Superior temporal gyrus (tissue), 1 donor: ENCODE measurements around the gene C1QTNF6.
"Not testable (repeated sequence)": the region's sequence is repeated elsewhere in the genome, so short reads cannot be mapped to it uniquely, and the experiment has no call there.

Experiments
- DNase-seq: peaks from one replicate; pipeline ENCODE4 v3.0.0-alpha.2; 2016; ENCODE audit errors: extremely low spot score

C1QTNF6 gene

DNA sequence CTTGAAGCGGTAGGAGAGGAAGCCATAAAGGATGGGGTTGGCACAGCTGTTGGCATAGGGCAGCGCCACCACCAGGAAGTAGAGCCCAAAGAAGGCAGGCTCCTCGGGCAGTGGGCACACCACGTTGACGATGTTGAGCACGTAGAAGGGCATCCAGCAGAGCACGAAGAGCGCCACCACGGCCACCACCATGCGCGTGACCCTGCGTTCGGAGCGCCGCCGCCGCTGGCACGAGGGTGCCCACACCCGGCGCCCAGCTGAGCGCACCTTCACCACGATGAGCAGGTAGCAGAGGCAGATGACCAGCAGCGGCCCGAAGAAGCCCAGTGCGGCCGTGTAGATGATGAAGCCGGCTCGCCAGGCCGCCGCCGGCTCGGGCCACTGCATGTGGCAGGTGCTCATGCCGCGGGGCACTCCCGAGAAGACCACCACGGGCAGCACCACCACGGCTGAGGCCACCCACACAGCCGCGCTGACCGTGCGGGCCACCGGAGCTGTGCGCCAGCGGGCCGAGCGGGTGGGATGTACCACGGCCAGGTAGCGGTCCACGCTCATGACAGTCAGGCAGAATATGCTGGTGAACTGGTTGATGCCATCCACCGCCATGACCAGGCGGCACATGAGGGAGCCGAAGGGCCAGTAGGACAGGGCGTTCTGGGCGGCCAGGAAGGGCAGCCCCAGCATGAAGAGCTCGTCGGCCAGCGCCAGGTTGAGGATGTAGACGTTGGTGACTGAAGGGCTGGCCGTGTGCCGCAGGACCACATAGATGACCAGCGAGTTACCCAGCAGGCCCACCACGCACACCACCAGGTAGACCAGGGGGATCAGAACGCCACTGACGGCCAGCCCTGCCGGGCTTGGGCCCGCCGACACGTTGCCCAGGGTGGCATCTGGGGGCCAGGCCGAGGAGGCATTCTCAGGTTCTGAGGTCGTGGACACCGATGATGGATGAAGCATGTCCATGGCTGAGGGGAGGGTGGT lies 19.1 kb upstream of the C1QTNF6 start:
- no peak for DNase-seq

DNA sequence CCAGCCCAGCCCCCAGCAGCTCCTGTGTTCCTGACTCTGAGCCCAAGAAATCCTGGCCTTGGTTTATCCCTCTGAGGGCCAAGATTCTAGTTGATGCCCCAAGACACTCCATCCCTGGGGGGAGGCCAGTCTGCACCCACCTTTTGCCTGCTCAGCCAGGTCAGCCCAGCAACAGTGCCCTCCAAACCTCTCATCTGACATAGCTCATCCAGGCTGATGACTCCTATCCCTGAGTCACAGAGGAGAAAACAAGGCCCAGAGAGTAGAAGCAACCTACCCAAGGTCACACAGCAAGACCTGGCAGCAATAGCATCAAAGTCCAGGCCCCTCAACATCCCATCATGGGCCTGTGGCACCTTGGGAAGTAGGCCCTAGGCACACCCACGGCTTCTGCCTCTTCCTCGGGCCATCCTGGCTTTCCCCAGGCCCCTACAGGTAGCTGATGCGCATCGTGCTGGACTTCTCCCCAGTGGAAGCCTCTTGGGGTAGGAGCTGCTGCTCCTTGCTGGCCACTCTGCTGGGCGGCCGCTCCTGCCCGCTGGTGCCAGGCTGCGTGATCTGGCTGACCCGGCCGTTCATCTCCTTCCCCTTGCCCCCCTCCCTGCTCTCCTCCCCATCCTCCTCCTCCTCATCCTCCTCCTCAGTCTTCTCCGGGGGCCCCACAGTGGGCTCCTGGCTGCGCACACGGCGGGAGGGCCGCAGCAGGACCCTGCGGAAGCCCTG lies 18.2 kb upstream of the C1QTNF6 start:
- DNase-seq: no peak

- no peak for DNase-seq
Measured at GRCh38 chr22:37205046-37205445, 17.0 kb upstream of the C1QTNF6 start.

- DNase-seq: no peak
Measured at GRCh38 chr22:37204045-37204655, 16.1 kb upstream of the C1QTNF6 start.

DNA sequence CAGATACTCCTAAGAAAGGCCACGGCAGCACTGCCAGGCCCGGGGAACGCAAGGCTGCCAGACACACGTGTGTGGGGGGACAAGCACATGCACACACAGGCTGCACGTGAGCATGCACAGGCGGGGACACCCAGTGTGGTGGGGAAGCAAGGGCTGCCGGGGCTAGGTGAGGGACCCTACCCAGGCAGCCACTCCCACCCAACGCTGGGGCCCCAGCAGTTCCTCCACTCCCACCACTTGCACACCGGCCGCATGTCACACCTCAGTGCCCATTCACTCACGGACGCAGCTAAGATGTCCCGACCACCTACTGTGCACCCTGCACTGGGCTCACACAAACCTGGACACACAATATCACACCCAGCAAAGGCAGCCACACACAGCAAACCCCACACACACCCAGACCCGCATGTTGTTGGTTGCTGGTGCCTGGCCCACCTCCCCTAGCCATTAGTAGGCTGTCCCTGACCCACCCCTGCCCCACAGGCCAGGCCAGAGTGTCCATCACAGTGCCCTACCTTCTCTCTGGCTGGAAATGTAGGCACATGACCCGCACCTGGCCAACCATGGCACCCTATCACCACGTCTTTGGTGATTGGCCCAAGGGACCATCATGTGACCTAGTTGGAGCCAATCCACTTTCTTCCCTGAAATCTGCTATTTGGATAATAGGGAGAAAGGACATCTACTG lies 15.5 kb upstream of the C1QTNF6 start:
- DNase-seq: no peak

GRCh38 chr22:37202716-37203115 lies 14.7 kb upstream of the C1QTNF6 start:
- DNase-seq: no peak

- DNase-seq: no peak
Measured at GRCh38 chr22:37202001-37202555, 14.0 kb upstream of the C1QTNF6 start.

DNA sequence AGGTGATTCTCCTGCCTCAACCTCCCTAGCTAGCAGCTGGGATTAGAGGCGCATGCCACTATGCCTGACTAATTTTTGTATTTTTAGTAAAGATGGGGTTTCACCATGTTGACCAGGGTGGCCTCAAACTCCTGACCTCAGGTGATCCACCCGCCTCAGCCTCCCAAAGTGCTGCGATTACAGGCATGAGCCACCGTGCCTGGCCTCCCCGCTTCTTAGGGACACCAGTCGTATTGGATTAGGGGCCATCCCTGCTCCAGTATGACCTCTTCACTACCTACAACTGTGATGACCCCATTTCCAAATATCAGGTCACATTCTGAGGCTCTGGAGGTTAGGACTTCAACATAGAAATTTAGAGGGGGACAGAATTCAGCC lies 13.4 kb upstream of the C1QTNF6 start:
- DNase-seq: not testable (repeated sequence)

DNA sequence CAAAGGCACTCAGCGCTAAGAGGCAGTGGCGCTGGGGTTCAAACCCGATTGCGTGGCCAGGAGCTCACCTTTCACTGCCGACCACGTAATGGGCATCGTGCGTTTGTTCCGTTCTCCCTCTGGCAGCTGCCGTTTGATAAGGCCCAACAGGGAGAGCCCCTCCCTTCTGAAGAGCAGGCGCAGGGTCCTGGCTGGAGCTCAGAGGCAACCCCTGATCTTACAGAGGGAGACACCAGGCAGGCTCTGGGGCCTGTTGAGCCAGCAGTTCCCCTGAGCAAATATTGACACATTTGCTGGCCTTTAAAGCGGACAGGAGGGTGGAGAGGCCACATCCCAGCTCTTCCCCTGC lies 11.7 kb upstream of the C1QTNF6 start:
- DNase-seq: no peak

- peak; percentile 98 for DNase-seq
Measured at GRCh38 chr22:37199103-37199759, 11.2 kb upstream of the C1QTNF6 start.

DNA sequence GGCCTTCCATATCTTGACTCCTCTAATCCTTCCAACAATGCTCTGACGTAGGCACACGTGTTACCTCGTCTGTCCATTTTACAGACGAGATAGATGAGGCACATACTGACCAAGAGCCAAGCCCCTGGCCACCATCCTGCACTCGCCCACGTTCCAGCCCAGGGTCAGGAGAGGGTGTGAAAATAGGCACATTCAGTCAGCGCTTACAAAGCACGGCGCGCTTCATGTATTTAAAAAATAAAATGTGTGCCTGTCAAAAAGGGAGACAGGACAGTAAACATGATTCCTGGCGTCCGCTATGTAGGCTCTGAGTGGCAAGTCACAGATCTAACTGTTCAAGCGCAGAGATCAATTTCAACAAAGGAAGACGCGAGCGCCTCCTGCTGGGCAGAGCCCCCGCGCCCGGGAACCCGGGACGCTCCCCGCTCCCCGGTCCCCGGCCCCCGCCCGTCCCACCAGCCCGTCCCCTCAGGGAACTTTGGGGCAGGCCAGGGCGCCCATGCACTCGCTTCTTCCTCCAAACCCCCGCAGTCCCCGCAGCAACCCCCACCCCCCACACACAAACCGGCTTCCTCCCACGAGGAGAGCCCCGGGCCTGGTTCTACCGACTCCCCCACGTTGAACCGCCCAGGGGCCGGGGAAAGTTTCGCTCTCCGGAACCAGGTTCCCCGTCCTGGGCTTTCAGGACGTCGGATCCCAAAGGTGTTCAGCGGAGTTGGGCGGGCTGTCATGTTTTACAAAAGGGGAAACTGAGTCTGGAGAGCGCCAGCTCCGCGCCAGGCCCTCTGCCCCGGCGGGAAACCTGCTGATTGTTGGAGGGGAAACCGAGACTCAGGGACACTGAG lies 10.4 kb upstream of the C1QTNF6 start:
- peak; percentile 91 for DNase-seq

DNA sequence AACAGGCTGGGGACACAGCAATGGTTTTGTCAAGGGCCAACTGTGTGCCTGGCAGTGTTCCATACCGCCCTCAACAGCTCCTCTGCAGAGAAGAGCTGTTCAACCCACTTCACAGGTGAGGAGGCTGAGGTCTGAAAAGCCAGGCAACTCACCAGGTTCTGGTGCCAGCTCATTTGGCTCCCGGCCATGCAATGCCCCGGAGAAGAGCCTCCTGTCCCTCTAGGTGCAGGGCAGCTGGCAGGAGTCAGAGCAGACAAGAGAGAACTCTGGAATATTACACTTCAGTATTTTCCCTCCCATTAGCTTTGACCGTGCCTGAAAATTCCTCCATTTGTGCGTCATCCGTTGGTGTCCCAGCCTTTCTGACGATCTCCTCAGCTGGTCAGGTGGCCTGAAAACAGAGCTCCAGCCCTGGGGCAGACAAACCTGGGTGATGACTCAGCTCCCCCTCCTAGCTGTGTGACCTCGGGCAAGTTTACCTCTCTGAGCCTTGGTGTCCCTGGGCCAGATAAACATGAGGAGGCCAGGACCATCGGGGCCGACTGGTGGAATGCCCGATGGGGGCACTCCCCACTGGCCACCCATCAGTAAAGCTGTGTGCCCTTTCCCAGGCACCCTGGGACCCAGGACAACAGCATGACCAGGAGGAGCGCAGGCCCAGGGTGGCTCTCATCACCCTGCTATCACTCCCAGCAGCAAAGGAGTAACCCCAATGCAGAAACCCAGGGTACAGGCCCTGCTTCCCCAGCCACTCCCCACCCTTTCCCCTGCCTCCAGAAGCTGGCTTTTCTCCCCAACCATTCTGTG lies 9.6 kb upstream of the C1QTNF6 start:
- no peak for DNase-seq

DNA sequence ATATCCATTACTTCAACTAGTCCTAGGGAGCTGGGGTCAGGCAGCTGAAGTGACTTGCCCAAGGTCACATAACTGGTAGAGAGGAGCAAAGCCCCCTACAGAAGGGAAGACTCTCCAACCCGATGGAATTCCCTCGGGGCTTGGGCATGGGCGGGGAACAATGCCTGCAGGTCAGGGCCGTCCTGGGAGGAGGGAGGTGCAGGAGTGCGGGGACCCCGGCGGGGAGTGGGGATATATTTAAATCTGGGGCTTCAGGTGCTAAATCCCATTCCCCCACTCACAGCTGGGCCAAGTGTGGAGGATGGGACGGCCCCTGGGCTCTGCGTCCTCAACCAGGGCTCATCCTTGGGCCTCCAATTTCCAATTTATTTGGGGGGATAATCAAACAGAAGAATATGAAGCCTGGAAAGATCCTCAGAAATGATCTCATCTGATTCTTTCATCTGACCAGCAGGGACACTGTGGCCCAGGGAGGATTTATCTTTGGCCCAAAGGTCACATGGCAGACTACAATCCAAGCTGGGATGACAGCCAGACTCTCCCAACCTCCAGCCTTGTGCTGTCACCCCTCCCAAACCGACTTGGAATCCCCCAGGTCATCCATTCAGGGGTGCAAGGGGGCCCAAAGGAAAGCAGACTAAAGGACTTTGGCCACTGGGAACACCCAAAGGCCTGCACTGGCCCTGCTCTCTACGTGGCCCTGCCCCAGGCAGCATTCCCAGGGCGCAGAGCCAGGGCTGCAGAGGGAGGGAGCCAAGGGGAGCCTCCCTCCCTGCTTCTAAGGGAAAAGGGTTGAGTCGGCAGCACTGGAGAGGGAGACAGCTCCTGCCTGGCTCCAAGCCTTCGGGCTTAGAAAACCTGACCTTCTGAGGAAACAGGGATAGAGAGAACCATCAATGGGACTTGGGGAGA lies 8.7 kb upstream of the C1QTNF6 start:
- peak; percentile 59 for DNase-seq

DNA sequence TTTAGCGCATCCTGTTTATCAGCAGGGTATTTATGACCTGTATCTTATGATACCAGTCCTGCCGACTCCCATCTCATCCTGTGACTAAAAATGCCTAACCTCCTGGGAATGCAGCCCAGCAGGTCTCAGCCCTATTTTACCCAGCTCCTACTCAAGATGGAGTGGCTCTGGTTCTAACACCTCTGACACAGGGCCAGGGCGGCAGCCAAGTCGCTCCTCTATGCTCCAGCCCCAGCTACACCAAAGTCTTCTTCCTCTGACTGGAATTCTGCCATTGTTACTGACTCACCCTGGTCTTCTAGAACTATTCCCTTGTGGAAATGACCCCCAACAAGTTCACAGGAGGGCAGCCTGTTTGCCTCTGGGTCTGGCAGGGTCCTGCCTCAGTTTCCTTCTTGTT lies 7.9 kb upstream of the C1QTNF6 start:
- DNase-seq: no peak

- no peak for DNase-seq
Measured at GRCh38 chr22:37194750-37195149, 6.7 kb upstream of the C1QTNF6 start.

GRCh38 chr22:37193629-37194191 lies 5.7 kb upstream of the C1QTNF6 start:
- DNase-seq: no peak

DNA sequence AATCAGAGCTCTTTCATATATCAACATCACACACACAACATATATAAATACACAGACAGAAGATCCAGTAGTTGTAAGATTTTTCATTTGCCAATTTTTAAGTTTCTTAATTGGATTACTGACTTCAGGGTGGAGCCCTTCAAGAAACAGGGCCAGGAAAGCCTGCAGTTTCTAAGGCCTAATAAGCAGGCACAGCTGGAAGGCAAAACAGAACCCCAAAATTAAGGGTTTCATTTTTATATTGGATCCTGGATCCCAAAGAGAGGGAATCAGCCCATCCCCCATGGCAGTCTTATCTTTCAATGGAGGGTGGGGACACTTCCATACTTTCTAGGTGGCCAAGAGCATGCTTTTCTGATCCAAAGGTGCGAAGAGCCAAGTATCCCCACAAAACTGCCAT lies 4.7 kb upstream of the C1QTNF6 start:
- no peak for DNase-seq

DNA sequence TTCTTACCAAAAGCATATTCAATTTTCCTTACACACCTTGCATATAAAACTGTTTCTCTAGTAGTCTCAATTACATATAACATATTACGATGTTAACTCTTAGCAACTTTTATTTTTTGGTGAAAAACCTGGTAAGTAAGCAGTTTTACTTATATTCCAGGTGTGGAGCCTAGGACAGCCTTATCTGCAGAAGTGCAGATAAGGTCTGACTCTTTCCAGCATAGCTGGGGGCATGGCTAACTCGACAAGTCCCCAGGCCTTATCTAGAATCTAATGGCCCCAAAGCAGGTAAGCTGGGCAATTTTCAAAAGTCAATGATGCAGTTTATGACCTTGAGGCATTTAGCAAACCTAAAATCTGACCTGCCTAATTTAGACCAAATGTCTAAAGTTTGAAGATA lies 4.2 kb upstream of the C1QTNF6 start:
- no peak for DNase-seq
